Measurements from ENCODE around the gene CALB2. TPM values are rescaled to one million over a fixed set of nuclear protein-coding genes. Genes with fewer than 3 reads are reported as not detected.

The CALB2 gene
- total and polyA plus RNA-seq, 2 of the 13 experiments (the other 11 are each of a cell fraction or from before 2014, with no cell fraction given) = 0.37 to 0.40 TPM

DNA sequence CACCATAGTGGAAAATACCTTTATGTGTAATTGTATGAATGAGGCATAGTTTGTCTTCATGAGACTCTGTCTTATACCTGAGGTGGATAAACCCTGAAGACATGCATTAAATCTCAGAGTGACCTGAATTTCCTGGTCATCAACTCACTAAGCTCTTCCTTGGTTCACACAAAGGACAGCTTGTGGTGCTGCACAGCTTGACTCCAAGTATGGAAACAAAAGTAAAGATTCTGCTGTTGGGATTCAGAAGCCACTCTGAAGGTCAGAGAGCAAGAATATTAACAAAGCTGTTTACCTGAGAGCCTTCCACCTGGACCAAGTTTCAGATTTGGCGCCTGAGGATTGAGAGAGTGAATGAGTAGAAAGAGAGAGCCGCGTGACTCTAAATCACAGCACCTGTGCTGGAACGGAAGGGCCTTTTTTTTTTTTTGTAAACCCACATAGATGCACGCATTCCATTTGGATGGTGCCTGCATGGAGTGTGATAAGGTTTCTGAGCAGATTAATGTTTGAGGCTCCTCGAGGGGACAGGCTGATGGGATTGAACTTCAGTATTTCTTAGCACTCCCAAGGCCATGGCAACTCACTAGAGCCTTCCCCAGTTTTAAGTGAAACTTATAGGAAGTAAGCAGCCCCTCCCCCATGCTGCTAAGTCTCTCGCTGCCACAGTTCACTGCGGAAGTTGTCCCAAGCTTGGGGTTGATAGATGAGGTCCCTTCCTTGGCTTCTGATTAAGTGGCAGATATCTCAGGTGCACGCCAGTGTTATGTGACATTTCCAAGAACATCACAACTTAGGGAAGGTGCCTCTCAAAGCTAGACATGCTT lies 28.7 kb downstream of the CALB2 start:
- FAIRE-seq = no peak
- Histone ChIP-seq H3K9ac (ENCODE audit: insufficient read depth, low read depth, low read length) (no peak overlapping the region), H3K4me1 (ENCODE audit: insufficient read depth, low read length) (no peaks in the 10 kb centered on the region), H4K20me1 (ENCODE audit: insufficient read depth, low read length) (no peaks in the 10 kb centered on the region), H3K9me3 (ENCODE audit: low read length) (no peaks in the 10 kb centered on the region), H3K36me3 (replicated peaks in 1 of 2; ENCODE audit: control insufficient read depth in 1 of 2, insufficient read depth in 2 of 2, low read length in 2 of 2) (no peaks in the 10 kb centered on the region), H3K27me3 (ENCODE audit: control insufficient read depth in 1 of 2, insufficient read depth in 2 of 2, low read length in 2 of 2) (peaks cover 0 to 28% of the 10 kb centered on the region in 2 experiments; a peak in 3 of 5 replicates), H3K4me3 (replicated peaks in 1 of 3; ENCODE audit: insufficient read depth in 1 of 3, low read depth in 2 of 3, low read length in 3 of 3) (no peak overlapping the region), H3K27ac (ENCODE audit: extremely low read length, insufficient read depth, low read length) (no peak overlapping the region), H3K4me2 (ENCODE audit: low read depth, low read length) (no peak overlapping the region), H2AFZ (ENCODE audit: low read length) (no peak overlapping the region), H3K79me2 (ENCODE audit: insufficient read depth, low read length) (no peaks in the 10 kb centered on the region)
- ChIA-PET CTCF (ENCODE audit: low intra/inter-chr PET ratio, low total read pairs) (no interaction called here), POLR2A (no interaction called here)
- ATAC-seq = no peak
- 22% methylated on average over 9 of the region's 9 CpGs for WGBS (ENCODE audit: low lambda C conversion rate)
- no TSS peak for BruUV-seq (replicated peaks)
- intact Hi-C loops (cut with micrococcal nuclease; ENCODE audit: unreplicated experiment) = no loop called here
- in situ Hi-C loops (cut with HindIII; ENCODE audit: extremely low pct_ligation_motif_present, low pct_unique_long_range_greater_than_20kb) = no loop called here
- no peak for TF ChIP-seq FOSL2 (CRISPR knock-in tag; IDR thresholded peaks at IDR 0.05)
- TF ChIP-seq TBX3 (IDR thresholded peaks at IDR 0.05; ENCODE audit: borderline replicate concordance) = no peak
- no peak for TF ChIP-seq BRD4 (CRISPR knock-in tag; IDR thresholded peaks at IDR 0.05)
- no peak for TF ChIP-seq ZNF570 (CRISPR knock-in tag; IDR thresholded peaks at IDR 0.05; ENCODE audit: borderline replicate concordance)
- no peak for TF ChIP-seq PRDM15 (CRISPR knock-in tag; IDR thresholded peaks at IDR 0.05)
- TF ChIP-seq ZBTB4 (CRISPR knock-in tag; IDR thresholded peaks at IDR 0.05; ENCODE audit: borderline replicate concordance) = no peak
- DNase-seq (ENCODE audit: low spot score) = no peak
